ENCODE measurements around the gene TRAM1L1.

TRAM1L1 gene

GRCh38 chr4:117084866-117085701 lies at the start of gene TRAM1L1:
TSS of gene TRAM1L1 (minus strand) at chr4:117085576. CDS start at chr4:117085393, 183 bp downstream.
- peak; percentile 21 for DNase-seq (ENCODE audit: low read depth, low spot score)

- DNase-seq (ENCODE audit: low read depth, low spot score) = peak; percentile 17
Observed at GRCh38 chr4:117134386-117134785, 49.0 kb upstream of the TRAM1L1 start.

- no peak for DNase-seq (ENCODE audit: low read depth, low spot score)
Observed at GRCh38 chr4:117096886-117097285, 11.5 kb upstream of the TRAM1L1 start.

- DNase-seq (ENCODE audit: low read depth, low spot score) = no peak
Observed at GRCh38 chr4:117096462-117096861, 11.1 kb upstream of the TRAM1L1 start.

GRCh38 chr4:117093571-117093970 lies 8.2 kb upstream of the TRAM1L1 start:
- DNase-seq (ENCODE audit: low read depth, low spot score) = peak; percentile 33

- no peak for DNase-seq (ENCODE audit: low read depth, low spot score)
Observed at GRCh38 chr4:117077760-117078159, 7.6 kb downstream of the TRAM1L1 start.

- DNase-seq (ENCODE audit: low read depth, low spot score) = no peak
Observed at GRCh38 chr4:117068120-117068519, 17.3 kb downstream of the TRAM1L1 start.

GRCh38 chr4:117063961-117064696 lies 21.2 kb downstream of the TRAM1L1 start:
- no peak for DNase-seq (ENCODE audit: low read depth, low spot score)

GRCh38 chr4:117042962-117043361 lies 42.4 kb downstream of the TRAM1L1 start:
- DNase-seq (ENCODE audit: low read depth, low spot score) = no peak

Data from brain pericyte (primary cell).